Measurements from ENCODE around the gene ANXA4.

DNA sequence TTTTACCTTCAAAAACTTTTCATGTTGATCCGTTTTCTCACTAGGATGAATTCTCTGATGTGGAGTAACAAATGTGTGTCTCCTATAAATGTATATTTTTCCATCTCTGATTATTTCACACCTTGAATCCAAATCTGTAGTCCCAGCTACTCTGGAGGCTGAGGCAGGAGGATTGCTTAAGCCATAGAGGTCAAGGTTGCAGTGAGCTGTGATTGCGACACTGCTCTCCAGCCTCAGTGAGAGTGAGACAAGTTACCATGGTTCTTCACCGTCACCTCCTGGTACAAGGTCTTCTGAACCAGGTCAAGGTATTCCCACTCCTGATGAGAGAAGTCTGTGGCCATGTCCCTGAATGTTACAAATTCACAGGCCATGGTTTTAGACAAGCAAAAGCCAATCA is 102.6 kb downstream of the ANXA4 start:
- TF ChIP-seq, protein P1, sequence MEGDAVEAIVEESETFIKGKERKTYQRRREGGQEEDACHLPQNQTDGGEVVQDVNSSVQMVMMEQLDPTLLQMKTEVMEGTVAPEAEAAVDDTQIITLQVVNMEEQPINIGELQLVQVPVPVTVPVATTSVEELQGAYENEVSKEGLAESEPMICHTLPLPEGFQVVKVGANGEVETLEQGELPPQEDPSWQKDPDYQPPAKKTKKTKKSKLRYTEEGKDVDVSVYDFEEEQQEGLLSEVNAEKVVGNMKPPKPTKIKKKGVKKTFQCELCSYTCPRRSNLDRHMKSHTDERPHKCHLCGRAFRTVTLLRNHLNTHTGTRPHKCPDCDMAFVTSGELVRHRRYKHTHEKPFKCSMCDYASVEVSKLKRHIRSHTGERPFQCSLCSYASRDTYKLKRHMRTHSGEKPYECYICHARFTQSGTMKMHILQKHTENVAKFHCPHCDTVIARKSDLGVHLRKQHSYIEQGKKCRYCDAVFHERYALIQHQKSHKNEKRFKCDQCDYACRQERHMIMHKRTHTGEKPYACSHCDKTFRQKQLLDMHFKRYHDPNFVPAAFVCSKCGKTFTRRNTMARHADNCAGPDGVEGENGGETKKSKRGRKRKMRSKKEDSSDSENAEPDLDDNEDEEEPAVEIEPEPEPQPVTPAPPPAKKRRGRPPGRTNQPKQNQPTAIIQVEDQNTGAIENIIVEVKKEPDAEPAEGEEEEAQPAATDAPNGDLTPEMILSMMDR (IDR thresholded peaks at IDR 0.05): no peak
- TF ChIP-seq EP300 (IDR thresholded peaks at IDR 0.05) (no peak), POLR2A (IDR thresholded peaks at IDR 0.05) (no peak), POLR2AphosphoS5 (IDR thresholded peaks at IDR 0.05) (no peak)
